Lower leg skin (tissue), 3 donors: ENCODE measurements around the gene PLK5.

ENCODE experiments used
- CTCF ChIP-seq, 3 donors: fragments of 450-650 bp; IDR thresholded peaks; one replicate each; pipeline ENCODE4 v1.5.1; 2016; ENCODE audit warnings: antibody characterized with exemption in 3 of 3, mild to moderate bottlenecking in 3 of 3, moderate library complexity in 2 of 3
- POLR2A ChIP-seq, 2 donors: fragments of 450-650 bp; IDR thresholded peaks; one replicate each; pipeline ENCODE4 v1.6.1; 2016 to 2017; ENCODE audit warnings: antibody characterized with exemption in 2 of 2, mild to moderate bottlenecking in 1 of 2, moderate library complexity in 1 of 2

- TF ChIP-seq CTCF (IDR thresholded peaks at IDR 0.05) (no peak), POLR2A (IDR thresholded peaks at IDR 0.05) (no peak)
These were observed 50.7 kb downstream of the PLK5 start for GRCh38 chr19:1574354-1575136.
